GM12864 (cell line): ENCODE measurements around the gene SEMA4D.
A peak's percentile ranks its signal among the peaks of the same experiment; 100 is the strongest.

Experiments
- DNase-seq: peaks from one replicate; pipeline ENCODE4 v3.0.0-alpha.2; 2011; ENCODE audit warnings: low read depth
- H3K4me3 ChIP-seq: 2 replicates; pipeline ENCODE4 v1.5.1; 2011; ENCODE audit warnings: mild to moderate bottlenecking, low read depth, low read length, control low read depth
- CTCF ChIP-seq: IDR thresholded peaks from 2 replicates; pipeline ENCODE4 v1.5.1; 2011; ENCODE audit warnings: low read depth, mild to moderate bottlenecking, moderate library complexity, low read length, control low read depth, inconsistent platforms; ENCODE audit errors: missing control alignments

SEMA4D gene

GRCh38 chr9:89466451-89467277 is 31.2 kb downstream of the SEMA4D start:
- H3K4me3 ChIP-seq, result no peak overlapping the region
- DNase-seq, result no peak
- TF ChIP-seq CTCF, result no peak

GRCh38 chr9:89465726-89466308 is 32.1 kb downstream of the SEMA4D start:
- no peak overlapping the region for H3K4me3 ChIP-seq
- no peak for TF ChIP-seq CTCF
- no peak for DNase-seq

DNA sequence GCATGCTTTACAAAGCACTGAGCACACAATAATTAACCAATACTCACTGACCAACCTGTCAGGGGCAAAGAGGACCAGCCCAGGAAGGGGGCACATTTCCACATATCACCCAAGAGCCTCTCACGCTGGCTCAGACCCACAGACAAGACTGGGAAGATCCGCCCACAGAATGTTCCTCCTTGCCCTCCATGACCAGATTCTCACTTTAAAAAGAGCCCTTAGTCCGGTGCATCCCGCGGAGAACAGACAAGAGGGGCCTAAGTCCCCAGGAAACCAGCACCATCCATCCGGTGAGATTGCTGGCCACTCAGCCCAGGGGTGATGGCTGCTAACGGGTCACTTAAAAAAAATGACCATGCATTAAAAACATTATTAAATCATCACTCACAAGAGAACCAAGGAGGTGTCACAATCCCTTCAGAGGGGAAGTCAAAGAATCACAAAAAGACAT is 32.9 kb downstream of the SEMA4D start:
- no peak for DNase-seq
- no peak overlapping the region for H3K4me3 ChIP-seq
- TF ChIP-seq CTCF, result no peak

GRCh38 chr9:89464300-89464901 is 33.5 kb downstream of the SEMA4D start:
- DNase-seq, result no peak
- H3K4me3 ChIP-seq, result peak overlapping the region; percentile 31
- no peak for TF ChIP-seq CTCF

DNA sequence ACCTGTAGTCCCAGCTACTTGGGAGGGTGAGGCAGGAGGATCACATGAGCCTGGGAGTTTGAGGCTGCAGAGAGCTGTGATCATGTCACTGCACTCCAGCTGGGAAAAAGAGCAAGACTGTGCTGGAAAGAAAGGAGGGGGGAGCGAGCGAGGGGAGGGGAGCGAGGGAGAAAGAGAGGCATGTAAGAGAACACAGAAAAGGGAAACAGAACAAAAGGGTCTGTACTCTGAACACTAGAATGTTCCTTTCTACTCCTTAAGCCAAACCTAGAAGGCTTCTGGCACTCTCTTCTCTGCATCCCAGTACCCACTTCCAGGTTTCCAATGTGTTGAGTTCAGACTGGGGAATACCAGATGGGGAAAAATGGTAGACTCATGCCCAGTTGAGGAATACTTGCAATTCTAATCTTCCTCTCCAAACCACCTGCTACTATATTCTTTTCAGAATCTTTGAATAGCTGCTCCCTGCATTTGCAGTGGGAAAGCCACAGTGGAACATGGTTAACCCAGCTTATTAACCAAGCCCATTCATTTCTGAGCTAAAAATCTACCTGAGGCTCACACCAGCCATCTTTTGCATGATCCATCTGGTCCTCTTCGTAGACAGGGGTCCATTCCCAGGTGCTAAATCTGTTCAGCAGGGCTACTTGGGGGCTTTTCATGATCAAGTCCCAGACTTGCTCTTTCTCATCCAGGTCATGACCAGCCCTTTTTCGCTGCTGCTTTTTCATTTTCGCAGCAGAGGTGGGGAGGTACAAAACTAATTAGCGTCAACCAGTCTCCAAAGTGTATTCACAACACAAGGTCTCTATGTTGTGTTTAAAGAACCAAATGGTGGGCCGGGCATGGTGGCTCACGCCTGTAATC is 34.9 kb downstream of the SEMA4D start:
- H3K4me3 ChIP-seq, result no peak overlapping the region
- no peak for TF ChIP-seq CTCF
- DNase-seq, result no peak

DNA sequence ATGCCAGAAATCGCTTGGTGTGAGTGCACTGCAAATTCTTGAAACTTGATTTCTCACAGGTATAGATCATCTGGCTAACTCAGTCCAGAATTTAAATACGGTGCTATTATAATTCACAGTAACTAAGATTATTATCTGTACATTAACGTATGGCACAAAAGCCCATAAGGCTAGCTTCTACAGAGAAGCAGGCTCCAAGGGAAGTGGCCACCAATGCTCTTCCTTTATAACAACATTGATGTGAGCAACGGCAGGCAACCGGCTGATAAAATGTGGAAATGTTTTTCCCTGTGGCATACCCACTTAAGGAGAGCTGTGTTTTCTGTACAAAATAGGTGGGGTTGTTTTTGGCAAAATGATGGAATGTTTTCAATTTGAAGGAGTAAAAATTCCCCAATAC is 35.7 kb downstream of the SEMA4D start:
- no peak overlapping the region for H3K4me3 ChIP-seq
- no peak for DNase-seq
- no peak for TF ChIP-seq CTCF
